ENCODE measurements around the gene CTAGE9. TPM values are rescaled to one million over a fixed set of nuclear protein-coding genes. Genes with fewer than 3 reads are reported as not detected.
"Not testable (repeated sequence)": the region's sequence is repeated elsewhere in the genome, so short reads cannot be mapped to it uniquely, and the experiment has no call there.

The CTAGE9 gene, protein sequence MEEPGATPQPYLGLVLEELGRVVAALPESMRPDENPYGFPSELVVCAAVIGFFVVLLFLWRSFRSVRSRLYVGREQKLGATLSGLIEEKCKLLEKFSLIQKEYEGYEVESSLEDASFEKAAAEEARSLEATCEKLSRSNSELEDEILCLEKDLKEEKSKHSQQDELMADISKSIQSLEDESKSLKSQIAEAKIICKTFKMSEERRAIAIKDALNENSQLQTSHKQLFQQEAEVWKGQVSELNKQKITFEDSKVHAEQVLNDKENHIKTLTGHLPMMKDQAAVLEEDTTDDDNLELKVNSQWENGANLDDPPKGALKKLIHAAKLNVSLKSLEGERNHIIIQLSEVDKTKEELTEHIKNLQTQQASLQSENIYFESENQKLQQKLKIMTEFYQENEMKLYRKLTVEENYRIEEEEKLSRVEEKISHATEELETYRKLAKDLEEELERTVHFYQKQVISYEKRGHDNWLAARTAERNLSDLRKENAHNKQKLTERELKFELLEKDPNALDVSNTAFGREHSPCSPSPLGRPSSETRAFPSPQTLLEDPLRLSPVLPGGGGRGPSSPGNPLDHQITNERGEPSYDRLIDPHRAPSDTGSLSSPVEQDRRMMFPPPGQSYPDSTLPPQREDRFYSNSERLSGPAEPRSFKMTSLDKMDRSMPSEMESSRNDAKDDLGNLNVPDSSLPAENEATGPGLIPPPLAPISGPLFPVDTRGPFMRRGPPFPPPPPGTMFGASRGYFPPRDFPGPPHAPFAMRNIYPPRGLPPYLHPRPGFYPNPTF
- 0.13 TPM in 1 of 2 replicates, not detected in the other for total RNA-seq (2021)
- long read RNA-seq = 0 reads

GRCh38 chr6:131710917-131711316 is at the start of gene CTAGE9:
CTAGE9 (minus strand) TSS chr6:131711017; CDS start chr6:131711017, 0 bp downstream.
- H3K9me3 ChIP-seq (ENCODE audit: control insufficient read depth, low read depth, low read length); H3K4me2 ChIP-seq (ENCODE audit: insufficient read depth, insufficient read length, low read length); H3K27ac Mint-ChIP-seq; H4K5ac ChIP-seq (ENCODE audit: insufficient read length, low read depth, low read length); H3K4me1 ChIP-seq (ENCODE audit: insufficient read depth, low read length); H2BK5ac ChIP-seq (ENCODE audit: insufficient read length, low read length); H3T11ph ChIP-seq (ENCODE audit: low read length); H3K4ac ChIP-seq (ENCODE audit: low read depth, low read length); H3K36me3 Mint-ChIP-seq (ENCODE audit: insufficient read depth in 1 of 3, low read depth in 3 of 3); H3K14ac ChIP-seq (ENCODE audit: insufficient read depth, low read length); H4K8ac ChIP-seq (replicated peaks; ENCODE audit: insufficient read length, low read depth, low read length); H2AK5ac ChIP-seq (ENCODE audit: insufficient read length, low read length); H2BK12ac ChIP-seq (ENCODE audit: insufficient read length, low read depth, low read length); H3K79me2 ChIP-seq (ENCODE audit: insufficient read depth, low read length); H4K20me1 ChIP-seq (ENCODE audit: control insufficient read depth, insufficient read depth, insufficient read length); H3K18ac ChIP-seq (ENCODE audit: insufficient read length, low read depth, low read length); H3K79me1 ChIP-seq (ENCODE audit: insufficient read depth, low read depth, low read length, poor library complexity, severe bottlenecking); H4K91ac ChIP-seq (ENCODE audit: insufficient read length, low read depth, low read length); H2BK15ac ChIP-seq (ENCODE audit: low read depth, low read length); H2BK120ac ChIP-seq (ENCODE audit: low read depth, low read length, poor library complexity, severe bottlenecking); H2BK20ac ChIP-seq (ENCODE audit: low read depth, low read length, poor library complexity, severe bottlenecking); H3K23ac ChIP-seq (ENCODE audit: insufficient read length, low read depth, low read length); H3K9ac ChIP-seq (ENCODE audit: extremely low read depth, insufficient read length, low read length); DNase-seq; H3K4me3 Mint-ChIP-seq; H3K56ac ChIP-seq (ENCODE audit: insufficient read length, low read depth, low read length); H3K9me3 Mint-ChIP-seq; H3K27ac ChIP-seq (ENCODE audit: insufficient read length, low read depth, low read length); H3K4me1 Mint-ChIP-seq; H3K27me3 ChIP-seq (ENCODE audit: insufficient read depth, low read length); H2AFZ ChIP-seq (ENCODE audit: low read length); H3K23me2 ChIP-seq (ENCODE audit: insufficient read length, low read depth, low read length, poor library complexity, severe bottlenecking); H3K27me3 Mint-ChIP-seq (ENCODE audit: low read depth): not testable (repeated sequence)
- no CpG with 5 or more reads among the region's 18 CpGs for whole genome bisulfite sequencing (ENCODE audit: extremely low coverage, insufficient read length, low lambda C conversion rate)
